H9 (cell line): ENCODE measurements around the gene ZNF407. TPM values are rescaled to one million over a fixed set of nuclear protein-coding genes. Genes with fewer than 3 reads are reported as not detected.

Source experiments
- DNase-seq: peaks from one replicate; pipeline ENCODE4 v3.0.0-alpha.2; 2017
- H2AFZ ChIP-seq: one replicate; pipeline ENCODE4 v1.6.1; 2013; ENCODE audit warnings: mild to moderate bottlenecking, low read length, control low read depth, moderate library complexity
- H2AK5ac ChIP-seq: 2 replicates; pipeline ENCODE4 v1.6.1; 2013; ENCODE audit warnings: low read length, control low read depth, mixed read lengths; ENCODE audit not compliant: insufficient read length
- H2BK120ac ChIP-seq: one replicate; pipeline ENCODE4 v1.6.1; 2013; ENCODE audit warnings: low read depth, mild to moderate bottlenecking, low read length, control low read depth, inconsistent platforms; ENCODE audit not compliant: poor library complexity, severe bottlenecking
- H2BK12ac ChIP-seq: 2 replicates; pipeline ENCODE4 v1.6.1; 2013; ENCODE audit warnings: low read length, control low read depth, mixed read lengths, low read depth; ENCODE audit not compliant: insufficient read length
- H2BK15ac ChIP-seq: 2 replicates; pipeline ENCODE4 v1.6.1; 2013; ENCODE audit warnings: low read depth, low read length, control low read depth
- H2BK20ac ChIP-seq: one replicate; pipeline ENCODE4 v1.6.1; 2013; ENCODE audit warnings: low read depth, mild to moderate bottlenecking, low read length, control low read depth, inconsistent platforms; ENCODE audit not compliant: poor library complexity, severe bottlenecking
- H2BK5ac ChIP-seq: 2 replicates; pipeline ENCODE4 v1.6.1; 2013; ENCODE audit warnings: low read length, control low read depth, mixed read lengths; ENCODE audit not compliant: insufficient read length
- H3K14ac ChIP-seq: 2 replicates; pipeline ENCODE4 v1.6.1; 2013; ENCODE audit warnings: low read length, control low read depth; ENCODE audit not compliant: insufficient read depth
- H3K18ac ChIP-seq: 2 replicates; pipeline ENCODE4 v1.6.1; 2013; ENCODE audit warnings: low read depth, mild to moderate bottlenecking, mixed read lengths, low read length, control low read depth; ENCODE audit not compliant: insufficient read length
- H3K23ac ChIP-seq: 2 replicates; pipeline ENCODE4 v1.6.1; 2013; ENCODE audit warnings: low read length, control low read depth, mixed read lengths, low read depth; ENCODE audit not compliant: insufficient read length
- H3K23me2 ChIP-seq: 2 replicates; pipeline ENCODE4 v1.6.1; 2013; ENCODE audit warnings: low read depth, mild to moderate bottlenecking, mixed read lengths, low read length, control low read depth; ENCODE audit not compliant: insufficient read length, poor library complexity, severe bottlenecking
- H3K27ac ChIP-seq: 2 replicates; pipeline ENCODE4 v1.5.1; 2013; ENCODE audit warnings: low read length, control low read depth, mixed read lengths, low read depth; ENCODE audit not compliant: insufficient read length
- H3K27me3 ChIP-seq: 2 replicates; pipeline ENCODE4 v1.6.1; 2013; ENCODE audit warnings: low read length, control low read depth, inconsistent platforms; ENCODE audit not compliant: insufficient read depth
- H3K4ac ChIP-seq: 2 replicates; pipeline ENCODE4 v1.6.1; 2013; ENCODE audit warnings: low read depth, mild to moderate bottlenecking, control low read depth, inconsistent platforms, low read length, moderate library complexity
- H3K4me1 ChIP-seq: 2 replicates; pipeline ENCODE4 v1.6.1; 2013; ENCODE audit warnings: low read length, control low read depth, inconsistent platforms; ENCODE audit not compliant: insufficient read depth
- H3K4me2 ChIP-seq: 2 replicates; pipeline ENCODE4 v1.6.1; 2013; ENCODE audit warnings: low read length, control low read depth, mixed read lengths; ENCODE audit not compliant: insufficient read length, insufficient read depth
- H3K56ac ChIP-seq: 2 replicates; pipeline ENCODE4 v1.6.1; 2013; ENCODE audit warnings: low read depth, mild to moderate bottlenecking, mixed read lengths, low read length, control low read depth; ENCODE audit not compliant: insufficient read length
- H3K79me1 ChIP-seq: 2 replicates; pipeline ENCODE4 v1.6.1; 2013; ENCODE audit warnings: low read depth, mild to moderate bottlenecking, moderate library complexity, low read length, control low read depth, inconsistent platforms; ENCODE audit not compliant: insufficient read depth, poor library complexity, severe bottlenecking
- H3K79me2 ChIP-seq: 2 replicates; pipeline ENCODE4 v1.6.1; 2013; ENCODE audit warnings: low read length, control low read depth, inconsistent platforms; ENCODE audit not compliant: insufficient read depth
- H3K9ac ChIP-seq: 2 replicates; pipeline ENCODE4 v1.6.1; 2013; ENCODE audit warnings: low read length, control low read depth, mixed read lengths; ENCODE audit not compliant: insufficient read length; ENCODE audit errors: extremely low read depth
- H3K9me3 ChIP-seq: one replicate; pipeline ENCODE4 v1.6.1; 2013; ENCODE audit warnings: low read depth, low read length, inconsistent platforms; ENCODE audit not compliant: control insufficient read depth
- H3T11ph ChIP-seq: one replicate; pipeline ENCODE4 v1.6.1; 2013; ENCODE audit warnings: mild to moderate bottlenecking, low read length, control low read depth, inconsistent platforms
- H4K20me1 ChIP-seq: one replicate; pipeline ENCODE4 v1.6.1; 2013; ENCODE audit not compliant: control insufficient read depth, insufficient read length, insufficient read depth
- H4K5ac ChIP-seq: 2 replicates; pipeline ENCODE4 v1.6.1; 2013; ENCODE audit warnings: low read depth, mild to moderate bottlenecking, mixed read lengths, low read length, control low read depth; ENCODE audit not compliant: insufficient read length
- H4K8ac ChIP-seq: replicated peaks from 2 replicates; pipeline ENCODE4 v1.6.1; 2013; ENCODE audit warnings: low read length, control low read depth, mixed read lengths, low read depth; ENCODE audit not compliant: insufficient read length
- H4K91ac ChIP-seq: 2 replicates; pipeline ENCODE4 v1.6.1; 2013; ENCODE audit warnings: low read depth, mild to moderate bottlenecking, moderate library complexity, mixed read lengths, low read length, control low read depth; ENCODE audit not compliant: insufficient read length
- H3K27ac Mint-ChIP-seq, 3 experiments: 2 replicates in 2 of 3; 3 replicates in 1 of 3; pipeline ENCODE4 v1.8.0; 2020 to 2021; ENCODE audit warnings: mixed read lengths in 3 of 3, mild to moderate bottlenecking in 1 of 3, moderate library complexity in 1 of 3
- H3K27me3 Mint-ChIP-seq: 2 replicates; pipeline ENCODE4 v1.8.0; 2021; ENCODE audit warnings: low read depth, mild to moderate bottlenecking, moderate library complexity, mixed read lengths
- H3K36me3 Mint-ChIP-seq, 3 experiments: 2 replicates in 2 of 3; 3 replicates in 1 of 3; pipeline ENCODE4 v1.8.0; 2020 to 2021; ENCODE audit warnings: low read depth in 3 of 3, mixed read lengths in 3 of 3; ENCODE audit not compliant: insufficient read depth in 1 of 3
- H3K4me1 Mint-ChIP-seq, 2 experiments: 2 replicates each; pipeline ENCODE4 v1.8.0; 2020; ENCODE audit warnings: mixed read lengths in 2 of 2
- H3K4me3 Mint-ChIP-seq, 2 experiments: 2 replicates in 1 of 2; 3 replicates in 1 of 2; pipeline ENCODE4 v1.8.0; 2020 to 2021; ENCODE audit warnings: mild to moderate bottlenecking in 2 of 2, mixed read lengths in 2 of 2, moderate library complexity in 1 of 2
- H3K9me3 Mint-ChIP-seq, 2 experiments: 2 replicates in 1 of 2; 3 replicates in 1 of 2; pipeline ENCODE4 v1.8.0; 2020; ENCODE audit warnings: mild to moderate bottlenecking in 2 of 2, mixed read lengths in 2 of 2, moderate library complexity in 1 of 2
- WGBS: extraction: QIAGEN DNeasy Blood & Tissue Kit; methylation state at CpG from one replicate; pipeline ENCODE4 v1.1.7; 2013; ENCODE audit warnings: missing lambda C conversion rate, low lambda C conversion rate, mixed read lengths; ENCODE audit not compliant: insufficient read length; ENCODE audit errors: extremely low coverage; 5-methylcytosine and 5-hydroxymethylcytosine counted together
- total RNA-seq: library from RNA; stranded (reverse); gene quantifications from 2 replicates; pipeline ENCODE4 v1.2.1, GENCODE V29; 2021
- TF ChIP-seq, protein P1 (sequence below): fragments of 200-600 bp; sonication (generic); conservative IDR thresholded peaks from 3 replicates; pipeline ENCODE4 v1.8.0; 2021; ENCODE audit warnings: antibody characterized with exemption, mild to moderate bottlenecking

The ZNF407 gene
- total RNA-seq, 1 experiment from 2014 or later = 8.7 TPM

DNA sequence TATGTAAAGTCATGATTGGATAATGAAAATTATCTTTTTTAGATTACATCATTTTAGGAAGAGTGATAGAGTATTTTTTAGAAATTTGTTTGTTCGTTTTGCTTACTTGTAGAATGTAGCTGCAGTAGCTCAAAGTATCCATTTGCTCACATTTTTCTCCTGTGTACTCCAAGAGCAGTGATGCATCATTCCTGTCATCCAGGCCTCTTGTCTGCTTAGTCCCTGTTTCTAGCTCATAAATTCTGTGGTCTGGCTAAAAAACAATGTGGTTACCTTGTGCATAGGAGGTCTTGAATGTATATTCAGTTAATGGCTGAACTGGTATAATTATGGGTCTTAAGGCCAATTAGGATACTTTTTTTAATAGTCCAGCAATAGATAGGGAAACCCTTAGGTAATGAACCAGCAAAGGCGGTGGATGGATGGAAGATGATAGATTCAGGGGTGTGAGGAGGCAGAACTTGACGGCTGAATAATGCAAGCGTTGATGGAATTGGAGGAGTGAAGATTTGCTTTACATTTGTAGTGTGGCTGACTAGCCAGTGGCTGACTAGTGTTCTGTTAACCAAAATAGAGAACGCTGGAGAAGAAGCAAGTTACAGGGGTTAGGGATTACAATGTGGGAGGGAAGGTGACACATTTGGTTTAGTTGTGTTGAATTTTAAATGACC lies 145.0 kb downstream of the ZNF407 start:
- H2BK5ac ChIP-seq = no peak overlapping the region
- no peak overlapping the region for H3K4me2 ChIP-seq
- no peaks in the 10 kb centered on the region for H4K20me1 ChIP-seq

More for the DNA sequence above, 145.0 kb downstream of the ZNF407 start:
- H2BK20ac ChIP-seq = no peak overlapping the region
- no peak for DNase-seq
- no peaks in the 10 kb centered on the region for H3K9me3 ChIP-seq
- no peak overlapping the region for H2AK5ac ChIP-seq
- no peak overlapping the region for H4K91ac ChIP-seq
- H3K4me1 Mint-ChIP-seq = no peaks in the 10 kb centered on the region
- H3K27me3 ChIP-seq = no peaks in the 10 kb centered on the region
- H2BK120ac ChIP-seq = no peak overlapping the region
- H3K14ac ChIP-seq = no peak overlapping the region
- no peak overlapping the region for H3K18ac ChIP-seq
- H3K4me3 Mint-ChIP-seq = no peak overlapping the region
- no peak overlapping the region for H2BK12ac ChIP-seq
- no peaks in the 10 kb centered on the region for H3K23me2 ChIP-seq
- no peaks in the 10 kb centered on the region for H3K4me1 ChIP-seq
- no peak overlapping the region for H3K23ac ChIP-seq
- no peak overlapping the region for H4K8ac ChIP-seq
- H3K27me3 Mint-ChIP-seq = no peaks in the 10 kb centered on the region
- H3K9ac ChIP-seq = no peak overlapping the region
- no peak overlapping the region for H2BK15ac ChIP-seq
- WGBS = no CpG with 5 or more reads among the region's 5 CpGs
- H3K36me3 Mint-ChIP-seq = no peaks in the 10 kb centered on the region
- H3K79me2 ChIP-seq = no peaks in the 10 kb centered on the region
- no peaks in the 10 kb centered on the region; a peak in 1 of 5 replicates for H3K9me3 Mint-ChIP-seq
- no peak overlapping the region for H3K27ac Mint-ChIP-seq
- no peak overlapping the region for H2AFZ ChIP-seq
- H3K79me1 ChIP-seq = no peaks in the 10 kb centered on the region
- TF ChIP-seq, protein P1, sequence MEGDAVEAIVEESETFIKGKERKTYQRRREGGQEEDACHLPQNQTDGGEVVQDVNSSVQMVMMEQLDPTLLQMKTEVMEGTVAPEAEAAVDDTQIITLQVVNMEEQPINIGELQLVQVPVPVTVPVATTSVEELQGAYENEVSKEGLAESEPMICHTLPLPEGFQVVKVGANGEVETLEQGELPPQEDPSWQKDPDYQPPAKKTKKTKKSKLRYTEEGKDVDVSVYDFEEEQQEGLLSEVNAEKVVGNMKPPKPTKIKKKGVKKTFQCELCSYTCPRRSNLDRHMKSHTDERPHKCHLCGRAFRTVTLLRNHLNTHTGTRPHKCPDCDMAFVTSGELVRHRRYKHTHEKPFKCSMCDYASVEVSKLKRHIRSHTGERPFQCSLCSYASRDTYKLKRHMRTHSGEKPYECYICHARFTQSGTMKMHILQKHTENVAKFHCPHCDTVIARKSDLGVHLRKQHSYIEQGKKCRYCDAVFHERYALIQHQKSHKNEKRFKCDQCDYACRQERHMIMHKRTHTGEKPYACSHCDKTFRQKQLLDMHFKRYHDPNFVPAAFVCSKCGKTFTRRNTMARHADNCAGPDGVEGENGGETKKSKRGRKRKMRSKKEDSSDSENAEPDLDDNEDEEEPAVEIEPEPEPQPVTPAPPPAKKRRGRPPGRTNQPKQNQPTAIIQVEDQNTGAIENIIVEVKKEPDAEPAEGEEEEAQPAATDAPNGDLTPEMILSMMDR = no peak
- H3T11ph ChIP-seq = no peak overlapping the region
- H3K4ac ChIP-seq = no peak overlapping the region
- H3K56ac ChIP-seq = no peak overlapping the region
- H4K5ac ChIP-seq = no peak overlapping the region
- H3K27ac ChIP-seq = no peak overlapping the region
